NCI-H460 (cell line): ENCODE results near the gene ATOX1. TPM values are rescaled to one million over a fixed set of nuclear protein-coding genes. Genes with fewer than 3 reads are reported as not detected.
"Not testable (repeated sequence)": the region's sequence is repeated elsewhere in the genome, so short reads cannot be mapped to it uniquely, and the experiment has no call there.

Experiments used
- DNase-seq: peaks from one replicate; pipeline ENCODE4 v3.0.0-alpha.2; 2016; ENCODE audit warnings: low read depth; ENCODE audit errors: extremely low read depth
- polyA plus RNA-seq: library from polyadenylated mRNA; depleted of rRNA; stranded (reverse); fragments of >200 nt; gene quantifications from 2 replicates; pipeline ENCODE4 v1.2.3, GENCODE V29; 2014; cell fraction: nucleus; rRNA removed
- total RNA-seq: library from RNA; depleted of rRNA; stranded (reverse); fragments of >200 nt; shearing (Covaris generic); gene quantifications from 2 replicates; pipeline ENCODE4 v1.2.3, GENCODE V29; 2014; rRNA removed

The ATOX1 gene
- 46.2 and 58.0 TPM in 2 replicates for total RNA-seq
- polyA plus RNA-seq: 39.1 and 71.4 TPM in 2 replicates

- peak; percentile 90 for DNase-seq
Observed at GRCh38 chr5:151758430-151759241, at the start of gene ATOX1. ATOX1 (minus strand) TSS chr5:151758631; CDS start chr5:151758551, 80 bp downstream.

GRCh38 chr5:151805414-151806223 lies 47.2 kb upstream of the ATOX1 start:
- DNase-seq: no peak

- no peak for DNase-seq
Observed at GRCh38 chr5:151800532-151800931, 42.1 kb upstream of the ATOX1 start.

- no peak for DNase-seq
Observed at GRCh38 chr5:151799407-151799806, 41.0 kb upstream of the ATOX1 start.

- DNase-seq: no peak
Observed at GRCh38 chr5:151798674-151799073, 40.2 kb upstream of the ATOX1 start.

GRCh38 chr5:151795426-151795825 lies 37.0 kb upstream of the ATOX1 start:
- no peak for DNase-seq

GRCh38 chr5:151793358-151793757 lies 34.9 kb upstream of the ATOX1 start:
- DNase-seq: no peak

GRCh38 chr5:151787817-151788216 lies 29.4 kb upstream of the ATOX1 start:
- no peak for DNase-seq

- DNase-seq: no peak
Observed at GRCh38 chr5:151786468-151786867, 28.0 kb upstream of the ATOX1 start.

- DNase-seq: no peak
Observed at GRCh38 chr5:151784141-151784540, 25.7 kb upstream of the ATOX1 start.

GRCh38 chr5:151783664-151784063 lies 25.2 kb upstream of the ATOX1 start:
- not testable (repeated sequence) for DNase-seq

GRCh38 chr5:151781201-151781600 lies 22.8 kb upstream of the ATOX1 start:
- no peak for DNase-seq

- DNase-seq: no peak
Observed at GRCh38 chr5:151780348-151780747, 21.9 kb upstream of the ATOX1 start.

GRCh38 chr5:151779531-151780125 lies 21.2 kb upstream of the ATOX1 start:
- no peak for DNase-seq

GRCh38 chr5:151775025-151775606 lies 16.7 kb upstream of the ATOX1 start:
- no peak for DNase-seq

- DNase-seq: no peak
Observed at GRCh38 chr5:151773951-151774350, 15.5 kb upstream of the ATOX1 start.

GRCh38 chr5:151772846-151773561 lies 14.6 kb upstream of the ATOX1 start:
- no peak for DNase-seq

- DNase-seq: no peak
Observed at GRCh38 chr5:151772029-151772845, 13.8 kb upstream of the ATOX1 start.

- peak; percentile 100 for DNase-seq
Observed at GRCh38 chr5:151771259-151772028, 13.0 kb upstream of the ATOX1 start, which contains the start of gene G3BP1. G3BP1 (plus strand) TSS chr5:151771954; CDS start chr5:151786621, 14,667 bp downstream.
